Raji (cell line): ENCODE measurements around the gene CYSRT1.
A peak's percentile ranks its signal among the peaks of the same experiment; 100 is the strongest.

Experiments
- POLR2A ChIP-seq: IDR thresholded peaks from 2 replicates; pipeline ENCODE4 v1.6.1; 2011; ENCODE audit warnings: low read depth, low read length, control low read depth; ENCODE audit not compliant: insufficient read depth

Gene CYSRT1

GRCh38 chr9:137233143-137233980 is 8.4 kb downstream of the CYSRT1 start:
- TF ChIP-seq POLR2A = no peak

- TF ChIP-seq POLR2A = no peak
Observed at GRCh38 chr9:137234055-137234697, 9.2 kb downstream of the CYSRT1 start.

- TF ChIP-seq POLR2A = 0 out of 2 replicates have a peak, but pooled peaks have one; percentile 10
Observed at GRCh38 chr9:137234758-137235423, 9.9 kb downstream of the CYSRT1 start.

- TF ChIP-seq POLR2A = no peak; the same call in 1 of the 2 replicates
Observed at GRCh38 chr9:137235424-137236237, 10.7 kb downstream of the CYSRT1 start.

- no peak for TF ChIP-seq POLR2A
Observed at GRCh38 chr9:137236238-137236935, 11.4 kb downstream of the CYSRT1 start.

GRCh38 chr9:137236936-137237421 is 12.0 kb downstream of the CYSRT1 start:
- TF ChIP-seq POLR2A = peak; percentile 19; the same call in 1 of the 2 replicates

- TF ChIP-seq POLR2A = no peak
Observed at GRCh38 chr9:137237759-137238726, 13.1 kb downstream of the CYSRT1 start.

- peak; percentile 50; the same call in 1 of the 2 replicates for TF ChIP-seq POLR2A
Observed at GRCh38 chr9:137240318-137240840, 15.4 kb downstream of the CYSRT1 start.

GRCh38 chr9:137240841-137241489 is 16.0 kb downstream of the CYSRT1 start, which contains the start of gene TUBB4B:
TUBB4B (plus strand) TSS chr9:137241287; CDS start chr9:137241361, 74 bp downstream.
- peak; percentile 98 for TF ChIP-seq POLR2A

GRCh38 chr9:137241490-137242268 is 16.7 kb downstream of the CYSRT1 start:
- no peak for TF ChIP-seq POLR2A
